Measurements from ENCODE around the gene PIP5K1C. TPM values are rescaled to one million over a fixed set of nuclear protein-coding genes. Genes with fewer than 3 reads are reported as not detected.
A peak's percentile ranks its signal among the peaks of the same experiment; 100 is the strongest.

The PIP5K1C gene
- polyA plus RNA-seq, 2 of the 4 experiments (the other 2 are of a cell fraction) = 2.6 to 9.3 TPM

DNA sequence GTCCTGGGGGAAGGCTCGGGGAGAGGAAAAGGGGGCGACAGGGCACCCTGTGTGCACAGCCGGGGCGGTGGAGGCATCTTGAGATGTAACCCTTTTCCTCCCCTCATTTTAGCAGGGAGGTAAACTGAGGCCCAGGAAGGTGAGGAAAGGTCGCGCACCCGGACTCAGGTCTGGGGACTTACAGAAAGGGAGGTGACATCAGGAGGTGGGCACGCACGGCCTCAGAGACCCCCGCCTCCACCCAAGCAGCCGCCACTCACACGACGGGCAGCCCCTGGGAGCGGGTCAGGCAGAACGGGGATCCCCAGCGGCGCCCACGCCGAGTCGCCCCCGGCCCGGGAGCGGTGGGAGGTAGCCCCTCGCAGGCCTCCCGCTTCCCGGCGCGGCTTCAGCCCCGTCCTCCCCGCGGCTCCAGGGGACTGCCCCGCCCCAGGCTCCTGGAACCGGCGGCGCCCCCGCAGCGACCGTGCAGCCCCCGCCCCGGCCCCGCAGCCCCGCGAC is 477 bp downstream of the PIP5K1C start:
- 0% methylated on average over 5 of the region's 43 CpGs for WGBS (ENCODE audit: missing lambda C conversion rate)
- Histone ChIP-seq H3K9me3 (no peaks in the 10 kb centered on the region), H3K4me1 (peaks cover 4% of the 10 kb centered on the region; the same call in 1 of the 3 replicates), H3K4me2 (peak overlapping the region; percentile 99), H3K27ac (peak overlapping the region; percentile 86 to 98), H3K4me3 (peak overlapping the region; percentile 95)
- TF ChIP-seq CEBPB (IDR thresholded peaks at IDR 0.05) = no peak
- TF ChIP-seq, protein P1, sequence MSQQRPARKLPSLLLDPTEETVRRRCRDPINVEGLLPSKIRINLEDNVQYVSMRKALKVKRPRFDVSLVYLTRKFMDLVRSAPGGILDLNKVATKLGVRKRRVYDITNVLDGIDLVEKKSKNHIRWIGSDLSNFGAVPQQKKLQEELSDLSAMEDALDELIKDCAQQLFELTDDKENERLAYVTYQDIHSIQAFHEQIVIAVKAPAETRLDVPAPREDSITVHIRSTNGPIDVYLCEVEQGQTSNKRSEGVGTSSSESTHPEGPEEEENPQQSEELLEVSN (IDR thresholded peaks at IDR 0.05; ENCODE audit: borderline replicate concordance, low read depth) = no peak
- POLR2A ChIA-PET = no interaction called here
- FAIRE-seq = no peak
- CTCF ChIA-PET = interaction anchor here (0.7 to 3.4 kb wide), 9 partner anchors 9 to 155 kb away, joined by 3 to 13 read pairs (median 5); partner anchors contain the start of gene TJP3
- ATAC-seq = peak; percentile 7 to 12; a peak in 2 of 6 replicates
- DNase-seq (ENCODE audit: low read depth in 1 of 2, low spot score in 1 of 2) = no peak

DNA sequence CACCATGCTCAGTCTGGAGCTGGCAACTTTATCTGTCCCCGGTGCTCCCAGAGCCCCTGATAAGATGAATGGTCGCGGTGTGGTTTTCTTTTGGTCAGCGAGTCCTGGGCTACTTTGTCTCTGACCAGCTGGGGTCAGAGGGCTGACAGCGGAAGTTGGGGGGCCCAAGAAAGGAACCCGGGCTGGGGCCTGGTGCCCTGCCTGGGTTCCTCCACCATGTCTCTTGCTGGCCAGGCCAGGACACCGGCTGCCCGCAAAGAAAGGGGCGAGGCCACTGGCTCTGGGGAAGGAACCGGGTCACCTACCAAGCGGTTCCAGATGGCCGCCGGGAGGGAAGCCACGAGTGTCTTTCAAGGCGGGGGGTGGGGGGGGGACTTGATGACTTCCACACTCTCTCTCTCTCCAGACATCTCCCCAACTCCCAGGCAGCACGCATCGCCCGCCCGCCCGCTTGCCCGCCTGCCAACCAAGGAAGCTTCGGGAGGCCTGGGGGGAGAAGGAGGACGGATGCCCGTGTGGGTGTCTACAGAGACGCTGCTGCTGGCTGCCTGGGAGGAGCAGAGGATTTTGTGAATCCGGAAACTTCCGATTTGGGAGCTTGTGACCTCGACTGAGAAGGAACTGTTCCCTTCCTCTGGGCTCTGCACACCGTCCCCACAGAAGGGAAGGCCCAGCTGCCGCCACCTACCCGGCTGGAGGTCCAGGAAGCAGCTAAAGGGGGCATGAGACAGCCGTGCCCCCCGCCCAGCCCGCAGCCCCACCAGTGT is 1.1 kb downstream of the PIP5K1C start:
- CTCF ChIA-PET = interaction anchor here (1.0 to 3.4 kb wide), 5 partner anchors 10 to 154 kb away, joined by 3 to 13 read pairs (median 3); partner anchors contain the start of gene TJP3
- FAIRE-seq = no peak
- POLR2A ChIA-PET = no interaction called here

DNA sequence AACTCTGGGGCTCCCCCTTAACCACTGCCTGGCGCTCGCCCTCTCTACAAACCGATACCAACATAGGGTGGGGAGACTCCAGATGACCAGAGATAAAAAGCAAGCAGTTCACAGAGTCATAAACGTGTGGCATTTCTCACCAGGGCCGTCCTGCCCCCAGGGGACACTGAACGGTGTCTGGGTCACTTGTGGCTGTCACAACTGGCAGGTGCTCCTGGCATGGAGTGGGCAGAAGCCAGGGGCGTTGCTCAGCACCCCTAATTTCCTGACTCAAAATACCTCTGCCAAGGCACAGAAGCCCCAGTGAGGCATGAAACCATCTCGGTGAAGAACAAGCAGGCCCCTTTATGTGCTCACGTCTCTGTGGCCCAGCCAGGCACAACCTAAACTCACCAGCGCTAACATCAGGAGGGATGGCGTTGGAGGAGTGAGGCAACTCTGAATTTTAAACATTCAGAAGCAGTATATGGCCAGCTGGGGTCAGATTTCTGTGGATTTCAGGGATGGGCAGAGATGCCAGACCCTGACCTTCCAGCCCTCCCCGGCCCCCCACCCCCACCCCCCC is 1.8 kb downstream of the PIP5K1C start:
- no peak for ATAC-seq
- Histone ChIP-seq H3K9me3 (no peaks in the 10 kb centered on the region), H3K27ac (no peak overlapping the region), H3K4me2 (peak overlapping the region; percentile 99; the same call in 1 of the 3 replicates), H3K4me1 (peaks cover 4% of the 10 kb centered on the region; the same call in 1 of the 3 replicates), H3K4me3 (no peak overlapping the region)
- WGBS (ENCODE audit: missing lambda C conversion rate) = 73% methylated on average over 9 of the region's 12 CpGs
- POLR2A ChIA-PET = no interaction called here
- CTCF ChIA-PET = interaction anchor here (1.0 to 3.5 kb wide), 5 partner anchors 11 to 64 kb away, joined by 3 to 18 read pairs (median 3); partner anchors contain the start of gene TJP3
- no peak for FAIRE-seq
- DNase-seq (ENCODE audit: low read depth in 1 of 2, low spot score in 1 of 2) = no peak
- TF ChIP-seq FOSL2 (IDR thresholded peaks at IDR 0.05) (no peak), FOSL2 (CRISPR knock-in tag; IDR thresholded peaks at IDR 0.05) (no peak), SREBF2 (IDR thresholded peaks at IDR 0.05) (no peak), BHLHE40 (IDR thresholded peaks at IDR 0.05; ENCODE audit: low read depth, low read length) (no peak), HEYL (CRISPR knock-in tag; IDR thresholded peaks at IDR 0.05) (no peak), CEBPB (IDR thresholded peaks at IDR 0.05) (no peak)
- TF ChIP-seq, protein P2, sequence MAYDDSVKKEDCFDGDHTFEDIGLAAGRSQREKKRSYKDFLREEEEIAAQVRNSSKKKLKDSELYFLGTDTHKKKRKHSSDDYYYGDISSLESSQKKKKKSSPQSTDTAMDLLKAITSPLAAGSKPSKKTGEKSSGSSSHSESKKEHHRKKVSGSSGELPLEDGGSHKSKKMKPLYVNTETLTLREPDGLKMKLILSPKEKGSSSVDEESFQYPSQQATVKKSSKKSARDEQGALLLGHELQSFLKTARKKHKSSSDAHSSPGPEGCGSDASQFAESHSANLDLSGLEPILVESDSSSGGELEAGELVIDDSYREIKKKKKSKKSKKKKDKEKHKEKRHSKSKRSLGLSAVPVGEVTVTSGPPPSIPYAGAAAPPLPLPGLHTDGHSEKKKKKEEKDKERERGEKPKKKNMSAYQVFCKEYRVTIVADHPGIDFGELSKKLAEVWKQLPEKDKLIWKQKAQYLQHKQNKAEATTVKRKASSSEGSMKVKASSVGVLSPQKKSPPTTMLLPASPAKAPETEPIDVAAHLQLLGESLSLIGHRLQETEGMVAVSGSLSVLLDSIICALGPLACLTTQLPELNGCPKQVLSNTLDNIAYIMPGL (CRISPR knock-in tag; IDR thresholded peaks at IDR 0.05; ENCODE audit: borderline replicate concordance) = no peak

More for the DNA sequence above, 1.1 kb downstream of the PIP5K1C start:
- Histone ChIP-seq H3K4me1 (peaks cover 4% of the 10 kb centered on the region; the same call in 1 of the 3 replicates), H3K4me3 (peak overlapping the region; percentile 95), H3K4me2 (peak overlapping the region; percentile 99), H3K27ac (peak overlapping the region; percentile 86 to 98), H3K9me3 (no peaks in the 10 kb centered on the region)
- TF ChIP-seq, protein P3, sequence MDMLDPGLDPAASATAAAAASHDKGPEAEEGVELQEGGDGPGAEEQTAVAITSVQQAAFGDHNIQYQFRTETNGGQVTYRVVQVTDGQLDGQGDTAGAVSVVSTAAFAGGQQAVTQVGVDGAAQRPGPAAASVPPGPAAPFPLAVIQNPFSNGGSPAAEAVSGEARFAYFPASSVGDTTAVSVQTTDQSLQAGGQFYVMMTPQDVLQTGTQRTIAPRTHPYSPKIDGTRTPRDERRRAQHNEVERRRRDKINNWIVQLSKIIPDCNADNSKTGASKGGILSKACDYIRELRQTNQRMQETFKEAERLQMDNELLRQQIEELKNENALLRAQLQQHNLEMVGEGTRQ (IDR thresholded peaks at IDR 0.05) = no peak
- TF ChIP-seq CBX8 (IDR thresholded peaks at IDR 0.05) (no peak), SMC3 (IDR thresholded peaks at IDR 0.05) (no peak), PHF8 (IDR thresholded peaks at IDR 0.05; ENCODE audit: borderline replicate concordance, low read depth) (no peak), CEBPB (IDR thresholded peaks at IDR 0.05) (no peak), KDM5A (IDR thresholded peaks at IDR 0.05) (no peak)
- DNase-seq (ENCODE audit: low read depth in 1 of 2, low spot score in 1 of 2) (no peak), ATAC-seq (peak in 1 of 2 experiments; percentile 39; a peak in 3 of 6 replicates)
- WGBS (ENCODE audit: missing lambda C conversion rate) = no CpG with 5 or more reads among the region's 34 CpGs

All from A549 (cell line).